WI38 (cell line): ENCODE measurements around the gene MBP.

ENCODE experiments used
- H3K4me3 ChIP-seq: 2 replicates; pipeline ENCODE4 v1.5.1; 2011; ENCODE audit warnings: low read depth, mild to moderate bottlenecking, control low read depth, low read length
- CTCF ChIP-seq: IDR thresholded peaks from 2 replicates; pipeline ENCODE4 v1.5.1; 2012; ENCODE audit warnings: low read depth, mild to moderate bottlenecking, control low read depth, low read length

The MBP gene

GRCh38 chr18:77133051-77133834 lies 660 bp upstream of the MBP start:
- no peak for TF ChIP-seq CTCF
- no peak overlapping the region for H3K4me3 ChIP-seq

GRCh38 chr18:77131652-77132368 lies 773 bp downstream of the MBP start:
- peak overlapping the region; percentile 51 for H3K4me3 ChIP-seq
- no peak for TF ChIP-seq CTCF

- H3K4me3 ChIP-seq = peak overlapping the region; percentile 51
- no peak for TF ChIP-seq CTCF
Observed at GRCh38 chr18:77131100-77131651, 1.4 kb downstream of the MBP start.

- TF ChIP-seq CTCF = no peak
- no peak overlapping the region for H3K4me3 ChIP-seq
Observed at GRCh38 chr18:77130229-77131099, 2.1 kb downstream of the MBP start.

- H3K4me3 ChIP-seq = no peak overlapping the region
- TF ChIP-seq CTCF = no peak
Observed at GRCh38 chr18:77129150-77129551, 3.4 kb downstream of the MBP start.

- H3K4me3 ChIP-seq = no peak overlapping the region
- TF ChIP-seq CTCF = no peak
Observed at GRCh38 chr18:77127769-77128671, 4.6 kb downstream of the MBP start.
